IPS-11a (cell line): ENCODE data around the gene MMD2.
"Not testable (repeated sequence)": the region's sequence is repeated elsewhere in the genome, so short reads cannot be mapped to it uniquely, and the experiment has no call there.

Source experiments
- H3K4me3 ChIP-seq: one replicate; pipeline ENCODE4 v1.5.1; 2013; ENCODE audit warnings: low read depth, low read length, control low read depth

The MMD2 gene

GRCh38 chr7:4895766-4896165 lies 63.2 kb downstream of the MMD2 start:
- H3K4me3 ChIP-seq, result no peak overlapping the region

- H3K4me3 ChIP-seq, result no peak overlapping the region
These were observed 64.5 kb downstream of the MMD2 start for GRCh38 chr7:4894482-4894881.

GRCh38 chr7:4893929-4894475 lies 65.0 kb downstream of the MMD2 start:
- H3K4me3 ChIP-seq, result no peak overlapping the region

- H3K4me3 ChIP-seq, result not testable (repeated sequence)
These were observed 65.8 kb downstream of the MMD2 start for GRCh38 chr7:4893188-4893587.

GRCh38 chr7:4891522-4891921 lies 67.5 kb downstream of the MMD2 start:
- not testable (repeated sequence) for H3K4me3 ChIP-seq

- H3K4me3 ChIP-seq, result no peak overlapping the region
These were observed 69.3 kb downstream of the MMD2 start for GRCh38 chr7:4889682-4890081.

GRCh38 chr7:4888161-4888560 lies 70.8 kb downstream of the MMD2 start:
- H3K4me3 ChIP-seq, result no peak overlapping the region

GRCh38 chr7:4886671-4887070 lies 72.3 kb downstream of the MMD2 start:
- no peak overlapping the region for H3K4me3 ChIP-seq

GRCh38 chr7:4885317-4885807 lies 73.6 kb downstream of the MMD2 start:
- no peak overlapping the region for H3K4me3 ChIP-seq

GRCh38 chr7:4884164-4884563 lies 74.8 kb downstream of the MMD2 start:
- no peak overlapping the region for H3K4me3 ChIP-seq

GRCh38 chr7:4883372-4884144 lies 75.4 kb downstream of the MMD2 start, which contains the start of gene RADIL:
TSS of gene RADIL (minus strand) at chr7:4883716. CDS start at chr7:4878139, 5,577 bp downstream.
- peak within 1 kb of the TSS; percentile 48 for H3K4me3 ChIP-seq

- peak overlapping the region; percentile 48 for H3K4me3 ChIP-seq
These were observed 76.0 kb downstream of the MMD2 start for GRCh38 chr7:4883033-4883371.

GRCh38 chr7:4882169-4883032 lies 76.6 kb downstream of the MMD2 start:
- peak overlapping the region; percentile 48 for H3K4me3 ChIP-seq

GRCh38 chr7:4880218-4880617 lies 78.8 kb downstream of the MMD2 start:
- H3K4me3 ChIP-seq, result no peak overlapping the region

- H3K4me3 ChIP-seq, result no peak overlapping the region
These were observed 79.4 kb downstream of the MMD2 start for GRCh38 chr7:4879396-4880081.

- H3K4me3 ChIP-seq, result no peak overlapping the region
These were observed 80.4 kb downstream of the MMD2 start for GRCh38 chr7:4878336-4879335.

- no peak overlapping the region for H3K4me3 ChIP-seq
These were observed 82.4 kb downstream of the MMD2 start for GRCh38 chr7:4876586-4876985.

GRCh38 chr7:4875391-4875790 lies 83.6 kb downstream of the MMD2 start:
- no peak overlapping the region for H3K4me3 ChIP-seq

GRCh38 chr7:4873071-4873944 lies 85.7 kb downstream of the MMD2 start:
- H3K4me3 ChIP-seq, result no peak overlapping the region
